ENCODE measurements around the gene SRCIN1. TPM values are rescaled to one million over a fixed set of nuclear protein-coding genes. Genes with fewer than 3 reads are reported as not detected.
A peak's percentile ranks its signal among the peaks of the same experiment; 100 is the strongest.

The SRCIN1 gene
- total RNA-seq, 1 experiment from 2014 or later: 16.7 TPM

DNA sequence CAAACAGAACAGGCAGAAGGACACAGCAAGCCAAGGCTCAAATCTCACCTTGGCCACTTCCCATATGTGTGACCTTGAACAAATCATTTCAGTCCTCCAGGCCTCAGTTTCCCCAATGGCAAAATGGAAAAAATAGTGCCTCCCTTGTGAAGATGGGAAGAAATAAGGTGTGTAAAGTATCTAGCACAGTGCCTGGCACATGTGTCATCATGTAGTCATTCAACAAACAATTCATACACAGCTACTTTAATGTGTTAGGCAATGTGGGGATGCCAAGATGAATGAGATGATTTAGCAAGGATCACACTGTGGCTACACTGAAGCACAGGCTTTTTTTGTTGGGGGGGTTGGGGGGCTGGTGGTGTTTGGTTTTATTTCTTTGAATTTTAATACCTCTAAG lies 13.3 kb downstream of the SRCIN1 start:
- intact Hi-C loops (cut with micrococcal nuclease; ENCODE audit: unreplicated experiment): no loop called here
- Histone ChIP-seq H3K4me2 (peak overlapping the region; percentile 68), H2AFZ (no peak overlapping the region), H3K27me3 (ENCODE audit: insufficient read depth, low read depth) (no peaks in the 10 kb centered on the region), H3K4me1 (replicated peaks; ENCODE audit: insufficient read depth) (peaks cover 39% of the 10 kb centered on the region), H3K4me3 (no peak overlapping the region), H3F3A (ENCODE audit: insufficient read depth, low read depth) (peaks cover 19% of the 10 kb centered on the region), H3K9me2 (ENCODE audit: insufficient read depth) (no peaks in the 10 kb centered on the region), H4K20me1 (ENCODE audit: insufficient read depth) (0 out of 2 replicates have a peak, but pooled peaks cover 3% of the 10 kb centered on the region), H3K79me2 (ENCODE audit: low read depth) (no peaks in the 10 kb centered on the region), H3K36me3 (ENCODE audit: low read depth) (no peaks in the 10 kb centered on the region), H3K9me3 (ENCODE audit: insufficient read depth, low read depth) (no peaks in the 10 kb centered on the region), H3K27ac (no peak overlapping the region)
- ChIA-PET CTCF (interaction anchor here (0.7 kb wide), 1 partner anchor 149 kb away, joined by 26 read pairs; no protein-coding TSS in a partner anchor), POLR2A (ENCODE audit: unreplicated experiment) (no interaction called here)
- BruUV-seq (replicated peaks): no TSS peak
- TF ChIP-seq, protein P1, sequence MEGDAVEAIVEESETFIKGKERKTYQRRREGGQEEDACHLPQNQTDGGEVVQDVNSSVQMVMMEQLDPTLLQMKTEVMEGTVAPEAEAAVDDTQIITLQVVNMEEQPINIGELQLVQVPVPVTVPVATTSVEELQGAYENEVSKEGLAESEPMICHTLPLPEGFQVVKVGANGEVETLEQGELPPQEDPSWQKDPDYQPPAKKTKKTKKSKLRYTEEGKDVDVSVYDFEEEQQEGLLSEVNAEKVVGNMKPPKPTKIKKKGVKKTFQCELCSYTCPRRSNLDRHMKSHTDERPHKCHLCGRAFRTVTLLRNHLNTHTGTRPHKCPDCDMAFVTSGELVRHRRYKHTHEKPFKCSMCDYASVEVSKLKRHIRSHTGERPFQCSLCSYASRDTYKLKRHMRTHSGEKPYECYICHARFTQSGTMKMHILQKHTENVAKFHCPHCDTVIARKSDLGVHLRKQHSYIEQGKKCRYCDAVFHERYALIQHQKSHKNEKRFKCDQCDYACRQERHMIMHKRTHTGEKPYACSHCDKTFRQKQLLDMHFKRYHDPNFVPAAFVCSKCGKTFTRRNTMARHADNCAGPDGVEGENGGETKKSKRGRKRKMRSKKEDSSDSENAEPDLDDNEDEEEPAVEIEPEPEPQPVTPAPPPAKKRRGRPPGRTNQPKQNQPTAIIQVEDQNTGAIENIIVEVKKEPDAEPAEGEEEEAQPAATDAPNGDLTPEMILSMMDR (conservative IDR thresholded peaks at IDR 0.05): no peak
- no peak for TF ChIP-seq EZH2 (IDR thresholded peaks at IDR 0.05; ENCODE audit: low read depth)
- DNase-seq: no peak

DNA sequence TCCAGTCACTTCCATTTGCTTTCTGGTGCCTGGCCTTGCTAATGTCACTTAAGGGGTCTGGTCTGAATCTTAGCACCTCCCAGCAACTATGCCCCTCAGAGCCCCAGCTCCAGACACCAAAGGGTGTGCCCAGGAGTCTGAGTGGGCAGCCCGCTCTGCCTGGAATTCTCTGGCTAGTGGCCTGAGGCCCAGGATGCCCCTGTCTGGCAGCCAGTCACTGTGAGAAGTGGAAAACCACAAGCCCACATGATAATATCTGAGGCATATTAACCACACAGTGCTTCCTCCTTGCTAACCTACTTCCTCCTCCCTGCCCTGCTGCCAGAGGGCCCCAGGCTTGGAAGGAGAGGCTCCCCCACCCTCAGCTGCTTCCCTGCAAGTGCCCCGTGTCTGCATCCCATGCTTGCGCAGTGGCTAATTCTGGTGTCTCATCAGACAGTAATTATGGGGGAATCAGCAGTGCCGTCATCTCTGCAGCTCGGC lies 14.0 kb downstream of the SRCIN1 start:
- peak; percentile 47 to 91 for DNase-seq
- 0 out of 2 replicates have a peak, but pooled peaks cover 3% of the 10 kb centered on the region for H4K20me1 ChIP-seq (ENCODE audit: insufficient read depth)
- intact Hi-C loops (cut with micrococcal nuclease; ENCODE audit: unreplicated experiment): no loop called here
- peak overlapping the region; percentile 68 for H3K4me2 ChIP-seq
- H3K27me3 ChIP-seq (ENCODE audit: insufficient read depth, low read depth): no peaks in the 10 kb centered on the region
- H3K4me3 ChIP-seq: no peak overlapping the region
- ChIA-PET CTCF (no interaction called here), POLR2A (ENCODE audit: unreplicated experiment) (no interaction called here)
- no peaks in the 10 kb centered on the region for H3K9me2 ChIP-seq (ENCODE audit: insufficient read depth)
- no peaks in the 10 kb centered on the region for H3K9me3 ChIP-seq (ENCODE audit: insufficient read depth, low read depth)
- peaks cover 40% of the 10 kb centered on the region for H3K4me1 ChIP-seq (replicated peaks; ENCODE audit: insufficient read depth)
- H3K36me3 ChIP-seq (ENCODE audit: low read depth): no peaks in the 10 kb centered on the region
- H3K79me2 ChIP-seq (ENCODE audit: low read depth): no peaks in the 10 kb centered on the region
- no TSS peak for BruUV-seq (replicated peaks)
- no peak for TF ChIP-seq EZH2 (IDR thresholded peaks at IDR 0.05; ENCODE audit: low read depth)
- H2AFZ ChIP-seq: no peak overlapping the region
- peaks cover 19% of the 10 kb centered on the region for H3F3A ChIP-seq (ENCODE audit: insufficient read depth, low read depth)
- peak overlapping the region; percentile 77 for H3K27ac ChIP-seq

DNA sequence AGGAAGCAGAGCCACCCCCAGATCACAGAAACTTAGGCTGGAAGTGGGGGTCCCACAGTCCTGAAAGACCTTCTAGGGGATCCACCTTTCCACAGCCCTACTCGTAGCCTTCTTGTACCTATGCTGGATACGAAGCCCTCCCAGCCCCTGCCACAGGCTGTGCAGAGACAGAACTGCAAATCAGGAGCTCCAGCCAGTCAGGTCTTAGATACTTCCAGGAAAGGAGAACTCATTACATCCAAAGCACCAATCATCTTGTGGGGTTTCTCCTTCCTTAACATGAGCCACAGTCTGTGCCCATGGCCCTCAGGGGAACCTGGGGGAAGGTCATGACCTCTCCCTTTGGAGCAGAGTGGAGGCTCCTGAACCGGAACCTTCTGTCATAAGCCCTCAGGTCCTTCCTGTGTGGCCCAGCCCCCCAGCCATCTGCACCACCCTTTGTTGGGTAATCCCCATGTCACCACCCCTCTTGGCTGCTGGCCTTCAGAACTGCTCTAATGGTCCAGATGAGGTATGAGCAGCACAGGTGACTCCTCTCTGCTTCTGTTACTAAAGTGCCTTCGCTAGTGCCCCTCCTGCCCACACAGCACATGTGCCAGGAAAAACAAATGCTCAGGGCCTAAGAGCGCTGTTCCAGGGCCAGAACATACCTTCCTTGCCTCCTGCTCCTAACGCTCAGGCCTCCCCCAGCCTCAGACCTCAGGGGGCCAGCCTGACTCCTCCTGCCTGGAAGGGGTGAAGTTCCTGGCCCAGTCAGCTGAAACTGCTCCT lies 14.6 kb downstream of the SRCIN1 start:
- Histone ChIP-seq H3K4me3 (no peak overlapping the region), H3K27me3 (ENCODE audit: insufficient read depth, low read depth) (no peaks in the 10 kb centered on the region), H3K9me2 (ENCODE audit: insufficient read depth) (no peaks in the 10 kb centered on the region), H3K36me3 (ENCODE audit: low read depth) (no peaks in the 10 kb centered on the region), H3K4me1 (replicated peaks; ENCODE audit: insufficient read depth) (peaks cover 47% of the 10 kb centered on the region), H3F3A (ENCODE audit: insufficient read depth, low read depth) (peaks cover 19% of the 10 kb centered on the region), H3K27ac (peak overlapping the region; percentile 77), H3K79me2 (ENCODE audit: low read depth) (peaks cover 5% of the 10 kb centered on the region; the same call in 1 of the 2 replicates), H3K4me2 (peak overlapping the region; percentile 68), H4K20me1 (ENCODE audit: insufficient read depth) (0 out of 2 replicates have a peak, but pooled peaks cover 3% of the 10 kb centered on the region), H3K9me3 (ENCODE audit: insufficient read depth, low read depth) (no peaks in the 10 kb centered on the region), H2AFZ (no peak overlapping the region)
- intact Hi-C loops (cut with micrococcal nuclease; ENCODE audit: unreplicated experiment): no loop called here
- ChIA-PET POLR2A (ENCODE audit: unreplicated experiment) (no interaction called here), CTCF (no interaction called here)
- peak in 1 of 2 experiments; percentile 84 for DNase-seq
- TF ChIP-seq, protein P1 (conservative IDR thresholded peaks at IDR 0.05): no peak
- no peak for TF ChIP-seq EZH2 (IDR thresholded peaks at IDR 0.05; ENCODE audit: low read depth)
- BruUV-seq (replicated peaks): no TSS peak

Measured in PC-9 (cell line).